GM18517 (cell line): ENCODE data around the gene RARG.
"Not testable (repeated sequence)": the region's sequence is repeated elsewhere in the genome, so short reads cannot be mapped to it uniquely, and the experiment has no call there.

ENCODE experiments used
- ATAC-seq: cut with Tn5 transposase; IDR thresholded peaks from one replicate; pipeline ENCODE4 v1.9.1; 2021; ENCODE audit warnings: mild to moderate bottlenecking, moderate library complexity; ENCODE audit not compliant: unreplicated experiment

Gene RARG

DNA sequence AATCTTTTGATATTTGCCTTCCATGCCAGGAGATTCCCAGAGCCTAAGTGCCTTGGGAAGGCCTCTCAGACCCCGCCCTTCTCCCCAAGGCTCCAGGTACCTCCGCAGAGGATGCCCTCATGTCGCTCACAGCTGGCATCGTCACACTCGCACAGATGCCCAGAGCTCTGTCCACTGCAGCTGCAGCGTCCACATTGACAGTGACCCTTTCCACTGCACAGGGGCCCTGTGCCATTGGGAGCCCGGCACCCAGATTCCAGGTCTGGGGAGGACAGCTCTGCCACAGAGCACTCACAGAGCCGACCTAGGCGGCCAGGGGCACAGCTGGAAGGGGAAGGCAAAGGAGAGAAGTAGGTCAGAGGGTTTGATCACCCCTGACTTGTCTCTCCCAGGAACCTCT lies 39.0 kb downstream of the RARG start:
- ATAC-seq: no peak

DNA sequence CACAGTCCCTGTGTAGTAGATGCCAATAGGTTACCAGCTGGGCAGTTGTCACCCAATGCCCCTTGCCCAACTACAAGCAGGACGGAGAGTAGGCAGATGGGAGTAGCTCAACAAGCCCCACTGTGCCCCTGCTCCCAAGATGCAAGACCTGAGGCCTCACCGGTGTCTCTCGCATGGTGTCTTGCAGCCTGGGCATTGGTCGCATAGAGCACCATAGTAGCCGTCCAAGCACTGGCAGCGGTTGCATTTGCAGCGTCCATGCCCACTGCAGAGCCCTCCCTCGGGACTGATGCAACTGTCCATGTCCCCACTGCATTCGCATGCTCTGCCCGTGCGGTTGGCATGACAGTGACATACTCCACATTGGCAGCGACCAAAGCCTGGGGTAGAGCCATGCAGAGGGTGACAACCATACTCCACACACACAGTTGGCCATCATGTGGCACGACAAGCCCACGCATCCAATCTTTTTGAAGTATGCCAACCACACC lies 39.4 kb downstream of the RARG start:
- ATAC-seq: no peak

DNA sequence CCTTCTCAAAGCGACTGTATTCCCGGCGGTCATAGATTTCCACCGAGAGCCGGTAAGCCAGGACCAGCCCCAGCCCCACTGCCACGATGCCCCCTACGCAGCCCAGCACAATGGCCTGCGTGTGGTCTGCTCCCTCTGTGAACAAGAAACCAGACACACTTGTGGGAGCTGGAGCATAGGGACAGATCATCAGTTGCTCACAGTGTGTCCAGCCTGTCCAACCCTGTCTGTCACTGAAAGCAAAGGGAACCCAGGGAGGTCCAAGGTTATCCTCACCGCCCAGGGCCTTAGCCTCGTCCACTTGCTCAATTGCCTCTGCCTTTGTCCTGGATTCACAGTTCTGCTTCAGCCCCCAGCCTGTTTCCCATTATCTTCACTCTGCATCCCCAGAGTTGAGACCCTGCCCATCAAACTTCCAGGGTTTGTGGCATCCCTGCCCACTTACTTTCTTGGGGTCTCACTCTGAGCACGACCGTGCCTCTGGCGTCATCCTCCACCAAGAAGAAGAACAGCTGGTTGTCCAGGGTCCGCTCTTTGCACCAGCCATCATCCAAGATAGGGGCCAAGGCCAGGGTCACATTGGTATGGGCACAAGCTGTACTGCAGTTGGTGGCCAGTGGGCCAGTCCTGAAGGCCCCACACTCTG lies 40.0 kb downstream of the RARG start:
- no peak for ATAC-seq

DNA sequence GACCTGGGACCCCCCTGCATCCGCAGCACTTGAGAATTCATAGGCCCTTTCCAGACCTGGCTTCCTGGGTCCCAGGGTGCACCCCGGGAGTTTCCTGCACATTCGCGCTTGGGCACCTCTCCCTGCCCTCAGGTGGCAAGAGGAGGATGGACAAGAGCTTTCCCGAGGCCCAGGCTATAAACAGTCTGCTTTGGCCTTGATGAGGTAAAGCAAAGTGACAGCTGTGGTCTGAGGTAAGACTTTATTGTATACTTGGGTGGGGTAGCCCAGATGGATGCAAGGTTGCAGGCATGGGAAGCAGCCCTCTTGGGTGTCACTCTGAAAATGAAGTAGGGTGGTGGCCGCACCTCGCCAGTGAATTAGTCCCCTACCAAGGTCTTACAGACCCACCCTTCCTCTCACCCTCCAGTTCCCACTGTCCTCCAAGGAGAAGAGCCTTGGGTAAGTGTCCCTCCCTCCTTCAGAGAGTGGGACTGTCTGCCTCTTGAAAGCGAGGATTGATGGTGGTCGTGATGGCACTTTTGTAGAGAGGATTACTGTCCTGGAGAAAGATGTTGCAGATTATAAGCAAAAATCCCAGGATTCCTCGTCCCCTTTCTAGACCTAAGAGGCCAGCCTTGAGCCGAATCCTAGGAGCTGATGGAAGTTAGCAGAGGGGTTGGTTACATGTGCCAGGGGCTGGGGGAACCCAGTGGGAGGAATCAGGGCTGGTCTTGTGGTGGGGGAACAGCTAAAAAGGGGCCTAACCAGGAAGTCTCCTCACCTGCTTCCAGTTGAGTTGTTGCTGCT lies 40.7 kb downstream of the RARG start:
- no peak for ATAC-seq

DNA sequence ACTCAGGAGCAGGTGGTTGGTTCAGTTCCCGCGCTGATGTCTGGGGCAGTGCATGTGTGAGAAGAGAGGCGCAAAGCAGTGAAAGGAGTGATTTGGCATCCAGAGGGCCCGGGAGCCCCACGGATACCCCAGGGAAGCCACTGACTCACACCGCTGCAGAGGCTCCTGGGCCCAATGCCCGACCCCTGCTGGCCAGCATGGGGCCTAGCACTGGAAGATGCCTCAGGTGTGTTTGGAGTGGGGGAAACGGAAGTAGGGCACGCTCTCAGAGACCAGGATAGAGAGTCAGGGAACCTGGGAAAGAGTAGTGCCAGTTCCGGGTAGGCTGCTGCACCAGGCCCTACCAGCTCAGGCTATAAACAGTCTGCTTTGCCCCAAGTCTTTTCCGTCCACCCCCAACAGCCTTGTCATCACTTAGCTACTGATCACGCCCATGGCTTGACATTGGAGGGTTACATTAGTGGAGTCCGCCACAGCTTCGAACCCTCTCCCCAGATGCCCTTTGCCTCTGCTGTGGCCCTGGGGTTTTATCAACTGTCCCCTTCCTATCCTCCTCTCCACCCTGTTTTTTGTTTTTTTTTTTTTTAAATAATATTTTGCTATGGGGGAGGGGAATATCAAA lies 41.8 kb downstream of the RARG start:
- ATAC-seq: no peak

DNA sequence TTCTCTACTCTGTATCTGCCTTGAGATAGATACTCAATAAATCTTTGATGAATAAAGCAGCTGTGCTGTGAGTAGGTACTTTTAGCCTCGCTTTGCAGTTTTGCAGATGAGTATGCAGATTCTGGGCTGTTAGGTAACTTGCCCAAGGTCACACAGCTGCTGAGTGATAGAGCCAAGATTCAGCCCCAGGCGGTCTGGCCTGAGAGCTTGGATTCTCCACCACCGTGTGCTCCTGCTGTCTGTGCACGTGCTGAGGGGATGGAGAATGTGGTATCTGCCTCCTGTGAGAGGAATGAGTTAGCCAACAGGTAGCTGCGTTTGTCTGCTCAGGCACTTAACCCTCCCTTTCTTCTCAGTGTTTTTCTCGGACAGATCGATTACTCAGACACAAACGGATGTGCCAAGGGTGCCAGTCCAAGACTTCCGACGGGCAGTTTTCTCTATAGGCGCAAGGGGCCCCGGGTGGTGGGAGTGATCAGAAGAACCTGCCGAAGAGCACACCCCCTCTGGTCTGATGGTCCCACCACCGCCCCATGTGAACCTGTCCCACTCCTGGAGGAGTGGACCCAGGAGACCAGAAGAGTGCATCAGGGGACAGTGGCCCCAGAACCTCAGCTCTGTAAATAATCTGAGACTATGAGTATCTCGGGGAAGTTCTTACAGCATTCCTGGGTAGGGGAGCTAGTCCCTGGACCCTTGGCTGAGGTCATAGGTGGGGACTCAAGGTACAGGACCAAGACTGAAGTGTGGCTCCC lies 44.7 kb downstream of the RARG start:
- ATAC-seq: no peak

DNA sequence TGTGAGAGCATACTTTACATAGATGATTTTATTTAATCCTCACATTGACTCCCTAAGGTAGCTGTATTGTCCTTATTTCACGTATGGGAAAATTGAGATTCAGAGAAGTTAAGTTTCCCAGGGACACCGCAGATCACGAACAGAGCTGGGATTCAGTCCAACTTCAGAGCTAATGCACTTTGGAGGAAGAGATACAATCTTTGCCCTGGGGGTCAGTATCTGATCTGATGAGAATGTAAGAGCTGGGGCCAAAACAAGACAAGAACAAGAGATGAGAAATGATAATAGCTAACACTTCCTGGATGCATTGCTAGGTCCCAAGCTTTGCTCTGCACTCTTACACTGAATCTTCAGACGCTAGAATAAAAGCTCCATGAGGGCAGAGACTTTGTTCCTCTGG lies 45.3 kb downstream of the RARG start:
- ATAC-seq: no peak

DNA sequence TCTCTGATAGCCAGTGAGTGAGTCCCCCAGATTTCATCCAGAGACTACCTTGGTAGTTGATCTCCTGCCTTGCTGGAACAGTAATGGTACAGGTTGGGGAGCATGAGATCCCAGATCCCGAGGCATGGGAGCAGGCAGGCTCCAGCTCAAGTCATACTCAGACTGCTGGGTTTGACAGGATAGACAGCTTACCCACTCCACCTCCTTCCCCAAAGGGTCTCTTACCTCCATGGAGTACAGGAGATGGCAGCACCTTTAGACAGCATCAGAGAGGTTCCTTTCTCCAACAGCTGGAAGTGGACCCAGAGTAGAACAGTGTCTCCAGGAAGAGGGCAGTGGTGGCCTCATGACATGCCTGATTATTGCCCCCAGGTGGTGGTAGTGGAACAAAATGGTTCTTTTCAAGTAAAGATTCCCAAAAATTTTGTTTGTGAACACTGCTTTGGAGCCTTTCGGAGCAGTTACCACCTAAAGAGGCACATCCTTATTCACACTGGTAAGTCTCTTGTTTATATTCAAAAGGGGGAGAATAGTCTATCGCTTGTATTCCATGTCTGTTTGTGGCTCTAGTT lies 46.3 kb downstream of the RARG start:
- no peak for ATAC-seq

DNA sequence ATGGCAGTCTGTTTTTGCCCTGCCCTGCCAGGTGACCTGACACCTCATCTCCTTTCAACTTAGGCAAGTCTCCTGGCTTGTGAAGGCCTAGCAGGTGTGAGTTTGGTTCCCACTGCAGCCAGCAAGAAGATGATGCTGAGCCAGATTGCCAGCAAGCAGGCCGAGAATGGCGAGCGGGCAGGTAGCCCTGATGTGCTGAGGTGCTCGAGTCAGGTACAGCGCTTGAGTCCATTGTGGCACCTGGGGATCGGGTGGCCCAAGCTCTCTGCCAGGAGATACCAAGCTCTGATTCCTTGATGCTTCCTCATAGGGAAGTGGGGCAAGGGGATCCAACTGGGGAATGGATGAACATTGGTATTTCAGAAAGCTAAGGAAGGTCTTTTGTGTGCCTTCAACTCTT lies 47.2 kb downstream of the RARG start:
- no peak for ATAC-seq

DNA sequence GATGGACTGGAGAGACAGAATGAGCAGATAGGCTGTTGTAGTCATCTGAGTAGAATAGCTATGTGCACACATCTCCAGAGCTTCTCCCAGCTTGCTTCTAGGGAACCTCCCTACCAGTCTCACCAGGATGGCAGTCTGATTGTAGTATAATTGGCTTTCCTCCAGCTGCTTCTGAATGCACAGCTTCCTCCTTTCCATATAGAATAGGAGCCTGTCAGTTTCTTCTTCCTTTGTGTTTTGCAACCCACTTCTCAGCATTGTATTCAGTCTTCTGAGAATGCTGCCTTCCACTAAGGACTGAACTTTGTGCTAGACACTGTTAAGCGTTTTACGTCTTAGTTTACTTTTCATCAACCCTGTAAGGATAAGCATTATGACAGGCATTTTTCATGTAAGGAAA lies 49.1 kb downstream of the RARG start:
- ATAC-seq: no peak

DNA sequence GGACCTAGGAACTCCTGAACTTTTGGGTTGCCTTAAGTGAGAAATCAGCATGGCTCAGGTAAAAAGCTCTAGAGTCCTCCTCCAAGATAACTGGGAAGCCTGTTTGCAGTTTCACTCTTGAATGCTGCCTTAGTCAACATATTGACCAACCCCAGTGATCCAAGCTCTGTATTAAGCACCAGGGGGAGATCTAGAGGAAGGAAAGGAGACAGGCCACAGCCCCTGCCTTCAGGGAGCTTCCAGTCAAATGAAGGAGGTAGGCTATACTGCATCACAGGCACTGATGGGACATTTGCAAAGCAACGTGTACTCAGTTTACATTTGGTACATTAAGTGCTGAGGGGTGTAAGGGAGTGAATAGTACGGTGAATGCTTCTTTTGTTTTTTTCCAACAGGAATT lies 50.1 kb downstream of the RARG start:
- ATAC-seq: no peak

DNA sequence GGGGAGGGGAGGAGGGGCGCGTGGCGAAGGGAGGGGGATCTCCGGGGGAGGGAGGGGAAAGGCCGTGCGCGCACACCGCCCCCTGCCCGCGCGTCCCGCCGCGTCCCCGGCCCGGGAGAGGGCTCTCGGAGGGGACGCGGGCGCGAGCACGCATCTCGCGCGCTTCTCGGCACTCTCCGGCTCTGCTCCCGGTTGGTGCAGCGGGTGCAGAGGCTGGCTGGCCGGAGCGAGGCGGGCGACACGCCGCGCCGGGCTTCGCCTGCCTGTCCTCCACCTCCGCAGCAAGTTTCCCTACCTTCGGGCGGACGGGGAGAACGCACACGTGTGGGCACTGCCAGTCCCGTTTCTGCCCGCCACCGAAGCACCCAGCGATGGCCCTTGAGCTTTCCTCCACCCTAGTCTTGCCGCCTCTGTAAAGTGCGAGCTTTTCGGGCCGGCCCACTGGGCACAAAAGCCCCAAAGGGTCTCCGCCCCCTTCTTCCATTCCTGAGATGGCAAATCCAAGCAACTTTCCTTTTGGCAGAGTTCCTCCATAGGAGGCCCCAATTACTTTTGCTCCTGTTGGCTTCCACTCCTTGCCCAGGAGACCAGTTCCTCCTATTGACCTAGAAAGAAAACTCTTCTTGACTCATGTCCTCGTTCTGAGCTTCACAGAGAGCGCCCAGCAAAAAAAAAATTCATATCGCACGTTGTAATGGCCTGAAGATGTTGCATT lies 50.9 kb downstream of the RARG start:
- ATAC-seq: peak; percentile 35

DNA sequence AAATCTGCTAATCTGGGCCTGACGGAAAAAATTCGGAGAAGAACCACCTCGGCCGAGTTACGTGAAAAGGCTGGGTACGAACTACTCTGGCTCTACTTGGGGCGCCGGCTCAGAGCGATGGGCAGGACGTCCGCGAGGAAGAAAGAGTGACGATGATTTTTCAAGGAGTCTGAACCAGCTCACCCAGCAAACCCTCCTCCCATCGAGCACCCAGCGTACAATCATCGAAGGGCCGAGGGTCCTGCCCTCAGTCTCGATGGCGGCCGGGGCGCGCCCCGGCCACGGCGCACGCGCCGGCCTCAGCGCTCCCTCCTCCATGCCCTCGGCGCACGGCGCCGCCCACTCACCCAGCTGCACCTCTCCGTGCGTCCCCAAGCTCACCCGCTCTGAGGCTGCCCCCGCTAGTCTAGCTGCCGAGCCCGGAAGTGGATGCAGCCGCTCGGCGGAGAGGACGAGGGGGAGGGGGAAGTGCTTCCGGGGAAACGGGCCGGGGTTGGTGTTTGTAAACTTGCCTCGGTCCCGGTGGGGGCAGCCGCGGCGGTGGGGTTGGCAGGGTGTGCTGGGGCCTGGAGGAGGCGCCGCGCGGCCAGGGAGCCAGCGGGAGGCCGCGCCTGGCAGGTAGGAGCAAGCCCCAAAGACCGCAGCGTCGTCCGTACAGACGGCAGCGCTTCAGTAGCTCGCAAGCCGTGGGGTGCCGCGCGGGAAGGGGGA lies 51.6 kb downstream of the RARG start, which contains the start of the genes CSAD and ZNF740:
CSAD (minus strand) TSS at position 706 of the 711 bp plus-strand sequence. CDS start 7,455 bp downstream, outside the sequence.
ZNF740 (plus strand) TSS at position 503 of the 711 bp plus-strand sequence. CDS start 1,262 bp downstream, outside the sequence.
- peak; percentile 70 for ATAC-seq

DNA sequence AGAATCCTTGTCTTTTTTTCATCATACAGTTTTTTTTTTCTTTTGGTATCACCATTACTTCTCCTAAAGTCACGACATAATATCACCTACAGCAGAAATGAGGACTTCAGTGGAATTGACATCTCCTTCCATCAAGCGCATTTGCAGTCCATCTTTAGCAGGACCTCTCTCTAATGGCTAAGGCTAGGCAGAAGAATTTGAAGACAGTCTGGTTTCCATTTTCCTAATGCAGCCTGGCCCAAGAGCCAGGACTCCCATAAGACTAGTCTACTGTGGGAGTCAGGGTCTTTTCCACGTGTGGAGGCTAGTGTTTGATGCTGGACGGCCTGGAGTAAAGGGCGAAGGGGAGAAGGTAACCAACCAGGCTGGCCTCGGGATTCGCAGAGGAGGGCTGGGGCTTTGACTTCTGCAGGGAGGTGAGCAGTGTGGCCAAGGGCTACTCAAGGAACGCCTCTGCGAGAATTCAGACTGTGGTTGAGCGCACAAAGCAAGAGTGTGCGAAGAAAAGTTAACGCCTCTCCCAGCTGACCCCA lies 52.3 kb downstream of the RARG start:
- peak; percentile 28 for ATAC-seq

DNA sequence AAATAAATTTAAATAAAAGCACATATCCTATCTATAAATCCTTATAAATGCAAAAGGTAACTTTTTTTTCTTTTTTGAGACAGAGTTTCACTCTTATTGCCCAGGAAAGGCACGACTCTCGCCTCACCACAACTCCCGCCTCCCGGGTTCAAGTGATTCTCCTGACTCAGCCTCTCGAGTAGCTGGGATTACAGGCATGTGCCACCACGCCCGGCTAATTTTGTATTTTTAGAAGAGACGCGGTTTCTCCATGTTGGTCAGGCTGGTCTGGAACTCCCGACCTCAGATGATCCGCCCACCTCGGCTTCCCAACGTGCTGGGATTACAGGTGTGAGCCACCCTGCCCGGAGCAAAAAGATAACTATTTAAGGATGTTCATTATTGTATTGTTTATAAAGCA lies 53.2 kb downstream of the RARG start:
- not testable (repeated sequence) for ATAC-seq

DNA sequence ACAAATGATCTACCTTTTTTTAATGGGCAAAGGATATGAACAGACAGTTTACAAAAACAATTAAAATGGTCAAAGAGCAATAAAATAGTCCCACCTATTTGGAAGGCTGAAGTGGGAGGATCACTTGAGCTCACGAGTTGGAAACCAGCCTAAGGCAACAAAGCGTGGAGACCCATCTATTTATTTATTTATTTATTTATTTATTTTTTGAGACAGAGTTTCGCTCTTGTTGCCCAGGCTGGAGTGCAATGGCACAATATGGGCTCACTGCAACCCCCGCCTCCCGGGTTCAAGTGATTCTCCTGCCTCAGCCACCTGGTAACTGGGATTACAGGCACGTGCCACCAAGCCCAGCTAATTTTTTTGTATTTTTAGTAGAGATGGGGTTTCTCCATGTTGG lies 54.6 kb downstream of the RARG start:
- not testable (repeated sequence) for ATAC-seq

DNA sequence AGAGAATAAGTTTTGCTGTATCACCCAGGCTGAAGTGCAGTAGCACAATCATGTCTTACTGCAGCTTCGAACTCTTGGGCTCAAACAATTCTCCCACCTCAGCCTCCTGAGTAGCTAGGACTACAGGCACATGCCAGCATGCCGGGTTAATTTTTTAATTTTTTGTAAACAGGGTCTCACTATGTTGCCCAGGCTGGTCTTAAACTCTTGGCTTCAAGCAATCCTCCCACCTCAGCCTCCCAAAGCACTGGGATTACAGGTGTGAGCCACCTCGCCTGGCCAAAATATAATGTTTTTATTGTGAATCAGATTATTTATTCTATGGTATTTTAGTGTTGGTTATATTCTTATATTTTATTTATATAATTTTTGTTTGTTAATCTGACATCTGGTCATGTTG lies 55.3 kb downstream of the RARG start:
- no peak for ATAC-seq

DNA sequence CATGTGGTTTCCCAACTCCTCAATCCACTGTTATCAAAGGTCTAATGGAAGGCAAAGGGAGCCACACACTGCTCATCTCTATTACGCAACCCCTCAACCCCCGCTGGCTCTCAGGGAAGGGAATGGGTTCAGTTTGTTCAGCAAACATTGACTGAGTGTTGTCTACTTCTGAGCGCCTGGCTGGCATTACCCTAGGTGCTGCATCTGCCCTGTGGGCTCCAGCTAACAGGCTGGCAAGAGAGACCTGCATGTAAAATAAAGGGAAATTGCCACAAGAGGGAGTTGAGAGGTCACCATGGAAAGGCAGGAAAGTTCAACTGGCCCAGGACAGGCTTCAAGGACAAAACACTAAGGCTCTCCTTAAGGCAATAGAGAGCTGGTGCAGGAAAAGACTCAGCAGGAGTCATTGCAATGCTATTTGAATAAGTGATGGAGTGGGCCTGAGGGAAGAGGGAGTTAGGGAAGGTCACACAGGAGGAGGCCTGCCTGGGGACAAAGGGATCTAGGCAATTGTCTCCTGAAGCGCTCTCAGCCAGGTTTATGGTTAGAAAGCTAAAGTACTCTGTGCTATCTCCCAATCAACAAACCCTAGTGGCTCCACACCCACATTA lies 57.0 kb downstream of the RARG start:
- no peak for ATAC-seq
